ENCODE measurements around the gene AGAP1.

Gene AGAP1

DNA sequence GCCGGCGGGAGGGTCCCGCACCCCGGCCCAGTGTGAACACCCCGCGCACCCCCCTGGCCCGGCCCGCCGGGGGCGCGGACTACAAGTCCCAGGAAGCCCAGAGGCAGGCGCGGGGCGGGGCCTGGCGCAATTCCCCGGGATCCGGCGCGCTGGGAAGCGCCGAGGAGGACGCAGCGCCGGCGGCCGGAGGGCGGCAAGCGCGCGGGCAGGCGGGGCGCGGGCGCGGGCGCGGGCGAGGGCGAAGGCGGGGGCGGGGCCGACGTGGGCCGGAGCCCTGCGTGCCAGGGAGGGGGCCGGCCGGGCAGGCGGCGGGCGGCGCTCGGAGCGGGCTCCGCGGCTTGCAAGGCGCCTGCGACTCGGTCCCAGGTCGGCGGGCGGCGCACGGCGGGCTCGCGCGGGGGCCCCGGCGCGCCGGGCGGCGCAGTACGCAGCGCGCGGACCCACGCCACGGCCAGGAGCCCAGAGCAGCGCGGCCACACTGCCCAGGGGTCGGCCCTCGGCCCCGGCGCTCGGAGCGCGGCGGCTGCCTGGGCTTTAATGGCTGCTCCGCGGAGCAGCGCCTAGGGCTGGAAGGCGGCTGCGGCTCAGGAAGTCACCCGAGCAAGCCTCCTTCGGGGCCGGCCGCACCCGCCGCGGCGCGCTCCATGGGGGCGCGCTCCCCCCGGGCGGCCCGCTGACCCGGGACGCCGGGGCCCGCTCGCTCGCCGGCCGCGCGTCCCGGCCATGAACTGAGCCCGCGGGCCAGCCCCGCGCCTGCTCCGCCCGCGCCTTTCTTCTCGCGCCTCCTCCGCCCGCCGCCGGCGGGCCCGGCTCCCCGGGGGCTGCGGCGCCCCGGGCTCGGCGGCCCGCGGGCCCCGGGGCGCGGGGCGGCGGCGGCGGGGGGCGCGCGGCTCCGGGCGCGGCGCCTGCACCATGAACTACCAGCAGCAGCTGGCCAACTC lies at the start of gene AGAP1:
Gene AGAP1 (plus strand): TSS at position 269 of the 941 bp plus-strand sequence.
- DNase-seq (ENCODE audit: low read depth in 3 of 3, low spot score in 1 of 3): no peak

DNA sequence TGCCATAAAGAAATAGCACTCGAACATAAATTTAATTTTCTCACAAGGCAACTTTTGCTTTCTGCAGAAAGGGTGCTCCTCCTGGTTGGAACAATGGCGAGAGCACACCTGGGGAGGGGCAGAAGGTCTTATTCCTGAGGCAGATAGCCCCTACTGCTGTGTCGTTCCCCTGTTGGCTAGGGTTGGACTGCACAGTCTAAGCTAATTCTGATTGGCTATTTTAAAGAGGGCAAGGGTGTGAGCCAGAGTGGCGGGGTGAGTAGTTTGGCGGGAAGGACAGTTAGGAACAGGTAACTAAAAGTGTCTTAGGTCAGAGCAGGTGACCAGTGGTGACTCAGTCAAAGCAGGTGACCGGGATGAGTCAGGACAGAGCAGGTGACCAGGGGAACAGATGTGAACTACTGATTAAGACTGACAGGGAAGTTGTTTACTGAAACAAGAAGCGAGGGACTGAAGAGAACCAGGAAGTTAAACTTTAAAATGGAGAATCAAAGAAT lies 49.7 kb upstream of the AGAP1 start:
- DNase-seq (ENCODE audit: low read depth in 3 of 3, low spot score in 1 of 3): no peak

DNA sequence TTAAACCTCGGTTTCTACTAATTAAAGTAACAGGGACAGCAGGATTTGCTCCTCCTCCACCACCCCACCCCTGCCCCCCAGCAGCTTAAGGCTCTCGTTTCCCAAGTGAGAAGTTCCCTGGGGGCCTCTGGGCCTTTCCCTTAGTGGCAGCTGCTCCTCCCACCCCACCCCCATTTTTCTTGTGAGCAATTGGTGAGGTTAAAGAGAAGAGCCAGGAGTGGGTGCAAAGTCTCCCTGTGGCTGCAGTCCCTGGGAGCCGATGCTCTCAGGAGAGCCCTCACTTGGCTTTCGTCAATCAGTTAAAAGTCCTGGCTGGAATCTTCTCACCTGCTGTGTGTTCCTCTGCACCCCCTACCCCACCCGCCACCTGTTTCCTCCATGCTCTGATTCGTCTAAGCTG lies 48.7 kb upstream of the AGAP1 start:
- DNase-seq (ENCODE audit: low read depth in 3 of 3, low spot score in 1 of 3): no peak

DNA sequence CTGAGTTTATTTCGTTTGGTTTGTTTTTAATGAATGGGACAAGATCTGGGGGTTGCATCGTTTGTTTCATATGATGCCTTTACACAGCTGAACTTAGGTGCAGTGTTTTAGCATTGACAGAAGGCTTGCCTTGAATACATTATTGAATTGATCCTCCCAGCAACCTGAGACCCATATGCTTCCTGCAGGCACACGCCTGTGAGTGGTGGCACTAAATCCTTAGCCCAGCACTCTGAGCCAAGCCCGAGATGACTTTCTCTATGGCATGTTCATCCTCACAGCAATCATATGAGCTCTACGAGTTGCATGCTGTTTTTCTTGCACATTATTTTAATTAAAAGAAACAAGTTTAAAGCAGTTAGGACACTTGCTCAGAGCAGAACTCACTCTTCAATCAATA lies 47.8 kb upstream of the AGAP1 start:
- DNase-seq (ENCODE audit: low read depth in 3 of 3, low spot score in 1 of 3): no peak

DNA sequence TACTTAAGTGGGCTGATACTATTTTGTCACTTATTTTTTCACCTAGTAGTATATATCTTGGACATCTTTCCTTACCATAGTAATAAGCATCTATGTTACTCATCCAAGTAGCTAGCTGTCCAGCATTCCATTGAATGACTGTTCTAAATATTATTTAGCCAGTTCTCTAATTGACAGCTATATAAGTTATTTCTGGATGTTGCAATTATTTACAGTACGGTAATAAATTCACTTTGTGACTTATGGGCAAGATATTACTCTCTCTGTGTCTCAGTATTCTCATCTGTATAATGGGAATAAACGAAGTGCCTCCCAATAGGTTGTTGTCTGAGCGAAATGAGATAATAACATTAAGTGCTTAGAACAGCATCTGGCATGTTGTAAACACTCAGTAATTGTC lies 46.6 kb upstream of the AGAP1 start:
- DNase-seq (ENCODE audit: low read depth in 3 of 3, low spot score in 1 of 3): no peak

DNA sequence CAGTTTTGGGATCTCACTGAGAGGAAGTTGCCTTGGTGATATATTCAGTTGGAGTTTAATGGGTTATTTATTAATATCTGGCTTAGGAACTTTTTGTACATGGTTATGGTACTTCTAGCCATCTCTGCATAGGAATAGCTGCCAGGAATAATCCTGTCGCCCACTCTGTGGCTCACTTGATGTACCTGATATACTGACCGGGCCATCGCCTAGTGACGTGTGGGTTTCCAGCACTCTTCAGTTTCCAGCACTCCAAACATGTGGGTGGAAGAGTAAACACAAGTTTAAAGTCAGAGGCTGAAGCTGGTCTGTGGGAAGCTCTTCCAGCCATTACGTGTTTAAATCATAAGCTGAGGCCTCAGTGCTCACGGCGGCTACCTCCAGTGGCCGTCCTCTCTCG lies 44.3 kb upstream of the AGAP1 start:
- no peak for DNase-seq (ENCODE audit: low read depth in 3 of 3, low spot score in 1 of 3)

DNA sequence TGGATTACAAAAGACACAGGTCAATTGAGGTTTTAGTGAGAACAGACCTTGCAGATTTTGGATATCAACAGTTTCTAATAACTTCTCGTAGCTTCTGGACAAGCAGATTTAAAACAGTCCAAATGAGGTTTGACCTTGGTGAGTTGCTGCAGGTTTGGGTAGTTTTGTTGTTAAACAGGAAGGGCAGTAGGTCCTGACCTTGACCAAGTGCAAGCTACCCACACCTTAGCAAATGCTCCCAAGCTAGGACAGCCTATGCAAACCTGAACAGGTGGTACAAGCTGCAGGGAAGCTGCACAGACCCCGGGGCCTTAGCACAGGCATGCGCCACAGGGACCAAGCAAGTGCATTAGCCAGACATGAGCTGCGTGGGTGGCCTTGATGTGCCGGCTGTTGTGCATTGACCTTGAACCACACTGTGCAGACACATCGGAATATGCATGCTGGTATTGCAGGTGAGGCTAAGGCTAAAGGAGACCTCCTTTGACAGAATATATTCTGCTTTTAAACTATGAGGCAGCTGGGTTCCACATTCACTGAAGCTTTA lies 40.2 kb upstream of the AGAP1 start:
- DNase-seq (ENCODE audit: low read depth in 3 of 3, low spot score in 1 of 3): no peak

DNA sequence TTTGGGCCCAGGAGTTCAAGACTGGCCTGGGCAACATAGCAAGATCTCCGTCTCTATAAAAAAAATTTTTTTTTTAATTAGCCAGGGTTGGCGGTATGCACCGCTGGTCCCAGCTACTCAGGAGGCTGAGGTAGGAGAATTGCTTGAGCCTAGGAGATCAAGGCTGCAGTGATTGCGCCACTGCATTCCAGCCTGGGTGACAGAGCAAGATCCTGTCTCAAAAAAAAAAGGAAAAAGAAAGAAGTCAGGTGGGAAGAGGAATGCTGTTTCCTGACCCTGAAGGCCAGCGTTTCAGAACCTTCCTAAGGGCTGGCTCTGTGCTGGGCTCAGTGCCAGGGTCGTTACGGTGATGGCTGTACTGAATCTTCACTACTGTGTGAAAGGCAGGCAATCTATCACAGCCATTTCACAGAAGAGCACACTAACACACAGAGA lies 35.0 kb upstream of the AGAP1 start:
- DNase-seq (ENCODE audit: low read depth in 3 of 3, low spot score in 1 of 3): no peak

DNA sequence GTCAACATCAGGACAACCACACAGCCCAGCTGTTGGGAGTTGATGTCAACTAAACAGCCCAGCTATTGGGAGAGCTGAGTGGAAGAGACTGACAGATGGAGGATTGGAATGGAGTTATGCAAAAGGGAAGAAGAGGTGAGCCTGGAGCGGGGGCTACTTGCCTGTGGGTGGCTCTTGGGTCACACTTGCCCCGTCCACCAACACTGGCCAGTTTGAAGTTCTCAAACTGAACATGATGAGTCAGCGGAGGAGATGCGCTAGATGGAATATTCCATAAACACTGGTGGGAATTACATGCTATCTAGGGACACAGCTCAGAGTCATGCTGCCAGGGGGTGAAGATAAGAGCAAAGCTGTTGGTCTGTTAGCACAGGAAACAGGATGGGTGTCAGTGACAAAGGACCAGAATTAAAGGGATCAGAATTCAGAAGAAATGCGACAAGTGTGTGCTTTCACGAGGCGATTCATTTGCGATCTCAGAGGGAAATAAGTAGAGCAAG lies 33.2 kb upstream of the AGAP1 start:
- DNase-seq (ENCODE audit: low read depth in 3 of 3, low spot score in 1 of 3): no peak

DNA sequence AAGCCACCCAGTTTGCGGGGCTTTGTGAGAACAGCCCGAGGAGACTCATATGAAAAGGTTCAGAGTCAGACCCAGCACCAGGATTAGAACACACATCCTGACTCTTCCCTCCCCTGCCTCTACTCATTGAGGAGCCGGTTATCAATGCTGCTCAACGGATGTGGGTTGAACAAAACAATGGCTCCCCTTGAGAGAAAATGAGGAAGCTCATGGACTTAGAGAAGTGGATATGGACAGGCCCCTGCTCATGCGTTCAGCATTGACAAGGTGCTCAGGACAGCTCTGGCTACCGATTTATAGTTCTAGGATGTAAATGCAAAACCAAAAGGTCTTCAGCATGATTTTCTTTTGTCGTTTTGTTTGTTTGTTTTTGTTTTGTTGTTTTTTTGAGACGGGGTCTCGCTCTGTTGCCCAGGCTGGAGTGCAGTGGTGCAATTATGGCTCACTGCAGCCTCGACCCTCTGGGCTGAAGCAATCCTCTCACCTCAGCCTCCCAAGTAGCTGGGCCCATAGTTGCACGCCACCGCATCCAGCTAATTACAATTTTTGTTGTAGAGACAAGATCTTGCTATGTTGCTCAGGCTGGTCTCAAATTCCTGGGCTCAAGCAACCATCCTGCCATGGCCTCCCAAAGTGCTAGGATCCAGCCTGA lies 32.0 kb upstream of the AGAP1 start:
- no peak for DNase-seq (ENCODE audit: low read depth in 3 of 3, low spot score in 1 of 3)

DNA sequence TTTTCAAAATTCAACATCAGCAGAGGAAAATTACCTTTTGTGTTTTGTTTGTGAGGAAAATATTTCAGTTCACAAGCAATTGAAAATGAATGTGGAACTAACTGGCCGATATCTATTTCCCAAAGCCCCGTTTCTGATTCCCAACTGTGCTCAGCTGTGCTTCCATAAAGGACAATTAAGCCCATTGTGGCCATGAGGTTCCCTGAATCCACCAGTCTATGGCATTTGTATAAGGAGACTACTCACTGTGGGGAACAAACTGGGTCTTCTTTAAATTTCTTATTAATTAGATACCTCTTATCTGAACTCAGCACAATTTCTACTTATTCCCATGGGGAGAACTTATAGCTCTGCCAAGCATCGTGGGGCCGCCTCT lies 31.4 kb upstream of the AGAP1 start:
- no peak for DNase-seq (ENCODE audit: low read depth in 3 of 3, low spot score in 1 of 3)

DNA sequence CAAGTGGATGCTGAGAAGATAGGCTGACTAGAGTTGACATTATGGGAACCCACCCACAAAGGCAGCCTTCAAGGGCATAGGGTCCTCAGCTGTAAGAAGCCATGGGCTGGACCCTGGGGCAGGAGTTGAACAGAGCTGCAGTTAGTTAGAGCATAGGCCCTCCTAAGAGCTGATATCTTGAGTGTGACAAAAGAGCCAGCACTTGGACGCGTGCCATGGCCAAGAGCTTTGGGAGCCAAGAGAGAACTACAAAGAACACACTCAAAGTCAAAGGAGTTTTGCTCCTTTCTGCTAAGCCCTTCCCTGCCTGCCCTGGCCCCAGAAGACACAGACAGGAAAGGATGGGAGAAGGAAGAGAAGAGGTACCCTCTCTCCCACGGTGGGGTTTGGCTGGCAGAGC lies 29.9 kb upstream of the AGAP1 start:
- no peak for DNase-seq (ENCODE audit: low read depth in 3 of 3, low spot score in 1 of 3)

DNA sequence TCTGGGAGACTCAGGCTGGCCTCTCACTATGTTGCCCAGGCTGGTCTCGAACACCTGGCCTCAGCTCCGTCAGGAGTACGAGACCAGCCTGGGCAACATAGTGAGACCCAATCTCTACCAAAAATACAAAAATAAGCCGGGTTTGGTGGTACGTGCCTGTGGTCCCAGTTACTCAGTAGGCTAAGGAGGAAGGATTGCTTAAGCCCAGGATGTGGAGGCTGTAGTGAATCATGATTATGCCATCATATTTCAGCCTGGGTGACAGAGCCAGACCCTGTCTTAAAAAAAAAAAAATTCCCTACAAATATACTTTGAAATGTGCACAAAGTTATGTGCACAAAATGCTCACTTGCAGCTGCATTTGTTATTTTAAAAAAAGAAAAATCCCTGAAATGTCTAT lies 26.3 kb upstream of the AGAP1 start:
- no peak for DNase-seq (ENCODE audit: low read depth in 3 of 3, low spot score in 1 of 3)

DNA sequence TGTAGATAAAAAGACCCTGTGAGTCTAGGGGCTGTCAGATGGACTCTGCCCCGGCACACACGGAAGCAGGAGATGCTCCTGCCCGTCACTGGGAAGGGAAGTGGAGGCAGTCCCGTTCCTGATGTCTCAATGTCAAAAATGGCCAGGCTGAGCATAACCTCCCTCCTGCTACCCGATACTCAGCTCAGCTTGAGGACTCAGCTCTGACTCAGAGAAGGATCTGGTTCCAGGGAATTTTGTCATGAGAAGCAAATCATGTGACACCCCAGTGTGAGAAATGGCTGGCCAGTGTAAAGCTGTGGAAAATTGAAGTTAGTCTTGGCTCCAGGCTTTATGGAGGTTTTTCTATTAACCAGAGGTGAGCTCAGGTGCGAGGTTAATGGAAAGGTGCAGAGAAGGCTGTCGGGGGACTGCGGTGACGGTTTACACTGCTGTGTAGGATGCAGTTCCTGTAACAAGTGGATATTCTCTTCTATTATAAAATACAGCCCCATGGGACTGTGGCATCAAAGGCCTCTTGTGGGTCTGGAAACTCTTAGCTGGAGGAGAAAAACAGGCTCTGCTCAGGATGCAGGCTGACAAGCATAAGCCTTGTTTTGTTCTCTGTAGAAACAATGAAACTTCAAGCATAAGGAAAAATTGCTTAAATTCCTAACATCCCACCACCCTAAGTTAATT lies 24.7 kb upstream of the AGAP1 start:
- no peak for DNase-seq (ENCODE audit: low read depth in 3 of 3, low spot score in 1 of 3)

DNA sequence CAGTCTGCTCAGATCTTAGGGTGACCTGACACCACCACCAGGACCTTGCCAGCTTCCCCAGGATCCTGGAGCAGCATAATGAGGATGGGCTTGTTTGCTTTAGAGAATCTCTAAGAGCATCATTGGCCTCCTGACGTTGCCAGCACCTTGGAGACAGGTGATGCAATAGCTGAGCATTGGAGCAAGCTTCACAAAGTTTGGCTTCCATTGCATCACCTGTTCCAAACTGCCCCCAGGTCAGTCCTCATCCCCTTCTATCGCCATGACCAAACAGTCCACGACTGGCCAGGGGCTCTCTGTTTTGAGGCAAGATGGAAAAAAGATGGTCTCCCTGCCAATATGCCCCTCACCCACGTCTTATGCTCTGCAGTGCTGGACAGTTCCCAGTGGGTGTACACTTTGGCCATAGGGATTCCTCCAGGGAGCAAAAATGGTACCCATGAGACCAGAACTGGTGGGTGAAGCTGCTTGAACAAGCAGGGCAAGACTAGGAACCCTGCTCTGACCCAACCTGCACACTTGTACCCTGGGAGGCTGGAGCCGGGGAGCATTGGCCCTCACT lies 22.6 kb upstream of the AGAP1 start:
- no peak for DNase-seq (ENCODE audit: low read depth in 3 of 3, low spot score in 1 of 3)

DNA sequence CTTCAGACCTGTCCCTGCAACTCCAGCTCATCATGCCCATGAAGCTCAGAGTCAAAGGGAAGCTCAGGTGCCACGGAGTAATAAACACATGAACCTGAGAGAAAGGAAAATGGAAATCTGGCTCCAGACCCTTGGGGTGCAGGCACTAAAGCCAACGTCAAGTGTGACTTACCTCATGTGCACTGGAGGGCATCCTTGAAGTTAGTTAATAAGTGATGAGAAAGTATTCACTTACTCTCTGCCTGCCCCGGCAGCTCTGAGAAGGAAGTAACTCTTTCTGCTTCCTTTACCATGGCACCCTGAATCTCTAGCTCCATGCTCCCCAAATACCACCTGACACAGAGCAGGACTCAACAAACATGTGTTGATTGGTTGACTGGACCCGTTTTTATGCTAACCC lies 21.4 kb upstream of the AGAP1 start:
- no peak for DNase-seq (ENCODE audit: low read depth in 3 of 3, low spot score in 1 of 3)

DNA sequence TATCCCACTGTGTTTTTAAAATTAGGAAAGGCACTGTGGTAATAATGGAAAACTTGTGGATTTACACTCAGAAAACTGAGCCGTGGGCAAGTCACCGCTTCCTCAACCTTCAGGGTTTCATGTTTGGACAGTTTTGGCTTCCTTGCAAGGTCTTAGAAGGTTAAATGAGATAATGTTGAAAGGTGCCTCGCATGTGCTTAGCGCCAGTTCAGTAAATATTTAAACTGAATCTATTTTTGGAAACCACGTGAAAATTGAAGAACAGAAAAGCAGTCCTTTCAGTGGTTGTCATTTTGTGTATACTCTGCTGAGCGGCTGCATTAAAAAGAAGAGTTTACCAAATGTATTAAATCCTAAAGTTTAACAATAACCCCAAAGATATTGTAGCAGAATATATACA lies 15.2 kb upstream of the AGAP1 start:
- DNase-seq (ENCODE audit: low read depth in 3 of 3, low spot score in 1 of 3): no peak

DNA sequence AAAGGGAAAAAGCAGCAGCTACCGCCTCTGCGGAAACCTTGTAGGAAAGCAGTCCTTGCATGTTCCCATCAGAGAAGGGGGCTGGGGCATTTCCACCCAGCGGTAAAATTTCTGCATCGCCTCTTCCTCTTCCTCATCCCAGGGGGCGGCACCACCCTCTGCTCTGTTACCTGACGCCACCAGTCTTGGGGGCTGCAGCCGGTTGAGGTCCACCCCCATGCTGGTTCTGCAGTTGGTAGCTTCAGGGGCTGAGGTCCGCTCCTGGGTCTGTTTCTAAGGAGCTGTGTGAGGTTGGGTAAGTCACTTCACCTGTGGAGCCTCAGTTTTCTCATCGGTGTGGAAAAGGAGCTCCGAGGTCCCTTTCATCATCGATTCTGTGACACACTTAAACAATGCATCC lies 14.2 kb upstream of the AGAP1 start:
- no peak for DNase-seq (ENCODE audit: low read depth in 3 of 3, low spot score in 1 of 3)

DNA sequence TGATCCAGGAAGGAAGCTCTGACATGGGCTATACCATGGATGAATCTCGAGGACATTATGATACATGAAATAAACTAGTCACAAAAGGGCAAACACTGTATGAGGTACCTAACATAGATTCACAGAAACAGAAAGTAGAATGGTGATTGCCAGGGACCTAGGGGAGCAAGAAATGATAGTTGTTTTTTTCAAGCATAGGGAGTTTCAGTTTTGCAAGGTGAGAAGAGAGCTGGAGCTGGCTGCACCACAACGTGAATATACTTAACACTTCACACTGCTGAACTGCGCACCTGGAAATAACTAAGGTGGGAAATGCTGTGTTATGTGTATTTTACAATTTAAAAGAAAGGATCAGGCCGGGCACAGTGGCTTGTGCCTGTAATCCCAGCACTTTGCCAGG lies 13.2 kb upstream of the AGAP1 start:
- DNase-seq (ENCODE audit: low read depth in 3 of 3, low spot score in 1 of 3): no peak

DNA sequence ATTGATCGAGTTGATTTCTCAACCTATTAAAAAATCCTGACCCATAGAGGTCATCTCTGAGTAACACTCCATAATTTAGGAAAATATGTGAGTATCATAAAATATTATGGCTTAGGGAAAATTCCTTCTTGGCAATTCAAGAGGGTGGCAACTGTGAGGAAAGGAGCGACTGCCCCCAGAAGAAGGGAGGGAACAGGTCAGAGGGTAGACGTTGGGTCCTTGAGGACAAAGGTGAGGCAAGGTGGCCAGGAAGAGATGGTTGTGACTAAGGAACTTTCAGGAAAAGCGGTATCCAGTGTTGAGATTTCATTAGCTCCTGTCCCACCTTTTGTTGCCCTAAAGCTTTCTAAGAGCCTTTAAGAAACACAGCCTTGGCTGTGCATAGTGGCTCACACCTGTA lies 10.5 kb upstream of the AGAP1 start:
- no peak for DNase-seq (ENCODE audit: low read depth in 3 of 3, low spot score in 1 of 3)

DNA sequence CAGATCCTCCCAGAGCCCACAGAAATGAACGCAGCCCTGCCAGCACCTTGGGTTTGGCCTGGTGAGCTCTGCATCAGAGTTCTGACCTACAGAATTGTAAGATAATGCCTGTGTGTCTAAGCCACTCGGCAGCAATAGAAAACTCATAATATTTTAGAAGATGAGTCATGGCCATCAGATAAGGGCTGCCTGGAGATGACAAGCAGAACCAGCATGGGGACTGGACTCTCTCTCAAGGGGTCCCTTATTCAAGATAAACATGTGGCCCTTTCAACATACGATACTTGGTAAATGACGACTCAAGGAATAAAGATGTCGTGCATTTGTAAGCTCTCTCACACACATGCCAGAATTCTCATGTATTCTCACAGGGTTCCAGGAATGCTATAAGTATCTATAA lies 8.5 kb upstream of the AGAP1 start:
- DNase-seq (ENCODE audit: low read depth in 3 of 3, low spot score in 1 of 3): no peak

Measured in stimulated activated CD4-positive, alpha-beta T cell treated with anti-CD3 and anti-CD28 coated beads, TNF-alpha, amount 100 ng/mL, for 1 hour (primary cell).